Bronchial epithelial cell (primary cell): Measurements from ENCODE around the gene KCTD2. TPM values are rescaled to one million over a fixed set of nuclear protein-coding genes. Genes with fewer than 3 reads are reported as not detected.

Source experiments
- DNase-seq: peaks from one replicate; pipeline ENCODE4 v3.0.0-alpha.2; 2010; ENCODE audit warnings: low read depth
- FAIRE-seq: peaks from 2 replicates; lab custom pipeline; 2011; peaks lifted over from hg19 to GRCh38; lab: Jason Lieb, UNC
- H3K27me3 ChIP-seq: 2 replicates; pipeline ENCODE4 v1.5.1; 2011; ENCODE audit warnings: low read length; ENCODE audit not compliant: control insufficient read depth, insufficient read depth
- H3K36me3 ChIP-seq: 2 replicates; pipeline ENCODE4 v1.5.1; 2011; ENCODE audit warnings: low read length; ENCODE audit not compliant: control insufficient read depth, insufficient read depth
- H3K4me3 ChIP-seq: 2 replicates; pipeline ENCODE4 v1.5.1; 2011; ENCODE audit warnings: mild to moderate bottlenecking, low read depth, low read length, control low read depth
- CTCF ChIP-seq: IDR thresholded peaks from 2 replicates; pipeline ENCODE4 v1.5.1; 2011; ENCODE audit warnings: mild to moderate bottlenecking, moderate library complexity, low read length, control low read depth, inconsistent platforms; ENCODE audit not compliant: insufficient read depth, severe bottlenecking
- total RNA-seq: library from RNA; depleted of rRNA; stranded (reverse); fragments of >200 nt; gene quantifications from 2 replicates; pipeline ENCODE4 v1.2.1, GENCODE V29; 2014

KCTD2 gene
- total RNA-seq, 1 donor from 2014 or later, result 5.0 TPM

- H3K27me3 ChIP-seq, result no peaks in the 10 kb centered on the region
- peak; percentile 52 for FAIRE-seq
- H3K36me3 ChIP-seq, result peaks cover 15% of the 10 kb centered on the region
- DNase-seq, result no peak
- H3K4me3 ChIP-seq, result no peak overlapping the region
- TF ChIP-seq CTCF, result no peak
Observed at GRCh38 chr17:75063626-75064025, 16.6 kb downstream of the KCTD2 start.

- no peak overlapping the region for H3K4me3 ChIP-seq
- no peak for DNase-seq
- H3K36me3 ChIP-seq, result peaks cover 15% of the 10 kb centered on the region
- no peaks in the 10 kb centered on the region for H3K27me3 ChIP-seq
- TF ChIP-seq CTCF, result no peak
- no peak for FAIRE-seq
Observed at GRCh38 chr17:75064040-75064439, 17.0 kb downstream of the KCTD2 start.

- FAIRE-seq (no peak), DNase-seq (no peak)
- peaks cover 15% of the 10 kb centered on the region for H3K36me3 ChIP-seq
- no peak for TF ChIP-seq CTCF
- no peaks in the 10 kb centered on the region for H3K27me3 ChIP-seq
- H3K4me3 ChIP-seq, result no peak overlapping the region
Observed at GRCh38 chr17:75064460-75064859, 17.4 kb downstream of the KCTD2 start.

GRCh38 chr17:75064867-75065561, 18.0 kb downstream of the KCTD2 start:
- H3K4me3 ChIP-seq, result no peak overlapping the region
- H3K27me3 ChIP-seq, result no peaks in the 10 kb centered on the region
- H3K36me3 ChIP-seq, result peaks cover 12% of the 10 kb centered on the region
- no peak for FAIRE-seq
- no peak for DNase-seq
- no peak for TF ChIP-seq CTCF

- Histone ChIP-seq H3K4me3 (no peak overlapping the region), H3K27me3 (no peaks in the 10 kb centered on the region), H3K36me3 (peaks cover 12% of the 10 kb centered on the region)
- no peak for DNase-seq
- TF ChIP-seq CTCF, result no peak
- FAIRE-seq, result no peak
Observed at GRCh38 chr17:75065562-75066151, 18.6 kb downstream of the KCTD2 start.
